Gastroesophageal sphincter (tissue), 4 donors: ENCODE results near the gene NIPAL1. TPM values are rescaled to one million over a fixed set of nuclear protein-coding genes. Genes with fewer than 3 reads are reported as not detected.
"Not testable (repeated sequence)": the region's sequence is repeated elsewhere in the genome, so short reads cannot be mapped to it uniquely, and the experiment has no call there.

Experiments used
- ATAC-seq: fragments of 150-250 bp; one replicate; pipeline ENCODE4 v1.9.1; 2016; ENCODE audit warnings: mild to moderate bottlenecking, moderate library complexity
- H3K27ac ChIP-seq, 4 donors: fragments of 200-600 bp; sonication (generic) in 3 of 4; 1 replicate in 3 of 4; 2 replicates in 1 of 4; pipeline ENCODE4 v1.5.1; 2016 to 2019
- H3K27me3 ChIP-seq: fragments of 200-600 bp; sonication (generic); one replicate; pipeline ENCODE4 v1.5.1; 2019
- H3K36me3 ChIP-seq, 2 donors: fragments of 200-600 bp; sonication (generic); one replicate each; pipeline ENCODE4 v1.5.1; 2019; ENCODE audit warnings: control low read depth in 1 of 2
- H3K4me1 ChIP-seq, 3 donors: fragments of 200-600 bp; sonication (generic); 1 replicate in 2 of 3; 2 replicates in 1 of 3; pipeline ENCODE4 v1.5.1; 2016 to 2019; ENCODE audit warnings: control low read depth in 2 of 3
- H3K4me3 ChIP-seq, 2 donors: fragments of 200-600 bp; sonication (generic); one replicate each; pipeline ENCODE4 v1.5.1; 2019; ENCODE audit warnings: mild to moderate bottlenecking in 1 of 2, moderate library complexity in 1 of 2
- H3K9me3 ChIP-seq, 3 donors: fragments of 200-600 bp; sonication (generic); one replicate each; pipeline ENCODE4 v1.5.1; 2017 to 2019; ENCODE audit warnings: control low read depth in 2 of 3
- EP300 ChIP-seq: sonication (generic); formaldehyde crosslinking; IDR thresholded peaks from one replicate; pipeline ENCODE4 v1.6.1; 2017; ENCODE audit warnings: antibody characterized with exemption, mild to moderate bottlenecking
- POLR2A ChIP-seq, 2 donors: fragments of 450-650 bp; IDR thresholded peaks; one replicate each; pipeline ENCODE4 v1.6.1; 2017; ENCODE audit warnings: antibody characterized with exemption in 2 of 2, mild to moderate bottlenecking in 2 of 2, moderate library complexity in 1 of 2
- POLR2AphosphoS5 ChIP-seq: sonication (generic); formaldehyde crosslinking; IDR thresholded peaks from one replicate; pipeline ENCODE4 v1.6.1; 2017; ENCODE audit warnings: antibody characterized with exemption
- WGBS, 2 donors: methylation state at CpG; one replicate each; pipeline ENCODE4 v1.1.5; 2018; ENCODE audit warnings: low coverage in 1 of 2; 5-methylcytosine and 5-hydroxymethylcytosine counted together
- total RNA-seq, 4 donors: library from RNA; depleted of rRNA; stranded (reverse); fragments of >200 nt; gene quantifications; one replicate each; pipeline ENCODE4 v1.1.0, GENCODE V29; 2016
- TF ChIP-seq, protein P1 (sequence below), 4 experiments: fragments of 200-600 bp in 2 of 4; fragments of 450-650 bp in 2 of 4; sonication (generic) in 1 of 4; IDR thresholded peaks; one replicate each; pipeline ENCODE4 v1.5.1; 2017 to 2019; ENCODE audit warnings: antibody characterized with exemption in 4 of 4, mild to moderate bottlenecking in 2 of 4, moderate library complexity in 2 of 4

Gene NIPAL1
- total RNA-seq, 4 donors from 2014 or later: 0.16 to 2.0 (median 0.25) TPM

DNA sequence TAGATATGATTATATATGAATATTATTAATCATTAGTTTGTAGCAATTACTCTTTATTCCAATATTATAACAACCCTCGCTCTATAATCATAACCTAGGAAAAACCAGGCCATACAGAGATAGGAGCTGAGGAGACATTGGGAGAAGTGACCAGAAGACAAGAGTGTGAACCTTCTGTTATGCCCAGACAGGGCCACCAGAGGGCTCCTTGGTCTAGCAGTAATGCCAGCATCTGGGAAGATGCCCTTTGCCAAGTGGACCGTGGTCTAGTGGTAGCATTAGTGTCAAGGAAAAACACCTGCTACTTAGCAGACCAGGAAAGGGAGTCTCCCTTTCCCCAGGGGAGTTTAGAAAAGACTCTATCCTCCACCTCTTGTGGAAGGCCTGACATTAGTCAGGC lies 13.0 kb upstream of the NIPAL1 start:
- H3K36me3 ChIP-seq, H3K4me1 ChIP-seq, H3K4me3 ChIP-seq, H3K27me3 ChIP-seq, ATAC-seq, H3K27ac ChIP-seq: not testable (repeated sequence)
- H3K9me3 ChIP-seq: peaks cover 0 to 16% (median 0%) of the 10 kb centered on the region in 3 donors
- TF ChIP-seq, protein P1, sequence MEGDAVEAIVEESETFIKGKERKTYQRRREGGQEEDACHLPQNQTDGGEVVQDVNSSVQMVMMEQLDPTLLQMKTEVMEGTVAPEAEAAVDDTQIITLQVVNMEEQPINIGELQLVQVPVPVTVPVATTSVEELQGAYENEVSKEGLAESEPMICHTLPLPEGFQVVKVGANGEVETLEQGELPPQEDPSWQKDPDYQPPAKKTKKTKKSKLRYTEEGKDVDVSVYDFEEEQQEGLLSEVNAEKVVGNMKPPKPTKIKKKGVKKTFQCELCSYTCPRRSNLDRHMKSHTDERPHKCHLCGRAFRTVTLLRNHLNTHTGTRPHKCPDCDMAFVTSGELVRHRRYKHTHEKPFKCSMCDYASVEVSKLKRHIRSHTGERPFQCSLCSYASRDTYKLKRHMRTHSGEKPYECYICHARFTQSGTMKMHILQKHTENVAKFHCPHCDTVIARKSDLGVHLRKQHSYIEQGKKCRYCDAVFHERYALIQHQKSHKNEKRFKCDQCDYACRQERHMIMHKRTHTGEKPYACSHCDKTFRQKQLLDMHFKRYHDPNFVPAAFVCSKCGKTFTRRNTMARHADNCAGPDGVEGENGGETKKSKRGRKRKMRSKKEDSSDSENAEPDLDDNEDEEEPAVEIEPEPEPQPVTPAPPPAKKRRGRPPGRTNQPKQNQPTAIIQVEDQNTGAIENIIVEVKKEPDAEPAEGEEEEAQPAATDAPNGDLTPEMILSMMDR (IDR thresholded peaks at IDR 0.05): peak in 2 of 4 experiments; percentile 35 to 64
- 20 to 34% methylated on average over 1 to 2 of the region's 2 CpGs for WGBS, 2 donors

DNA sequence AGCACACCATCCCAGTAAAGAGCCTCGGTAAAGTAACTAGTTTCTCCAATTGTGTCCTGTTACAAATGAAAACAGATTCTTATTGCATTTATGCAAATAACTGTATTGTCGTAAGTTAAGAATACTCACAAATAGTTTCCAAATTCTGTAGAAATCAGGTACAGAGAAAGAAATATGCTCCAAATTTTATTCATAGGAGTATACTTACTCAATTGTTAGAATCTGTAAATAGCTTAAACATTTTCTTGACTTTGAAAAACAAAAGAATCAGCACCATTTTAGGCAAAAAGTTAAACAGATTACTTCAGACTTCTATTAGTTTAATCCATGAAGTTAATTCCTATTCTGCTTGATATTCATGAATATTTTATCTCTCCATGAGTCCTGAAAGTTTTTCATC lies 10.8 kb upstream of the NIPAL1 start:
- H3K4me3 ChIP-seq: no peak overlapping the region
- H3K9me3 ChIP-seq: peaks cover 0 to 4% (median 0%) of the 10 kb centered on the region in 3 donors
- H3K27ac ChIP-seq: no peak overlapping the region
- WGBS, 2 donors: 87 to 93% methylated on average over 2 of the region's 2 CpGs
- TF ChIP-seq POLR2A (IDR thresholded peaks at IDR 0.05): no peak
- TF ChIP-seq POLR2AphosphoS5: no peak
- no peak for TF ChIP-seq EP300
- TF ChIP-seq, protein P1 (IDR thresholded peaks at IDR 0.05): no peak
- ATAC-seq: no peak
- no peaks in the 10 kb centered on the region for H3K4me1 ChIP-seq
- no peaks in the 10 kb centered on the region for H3K27me3 ChIP-seq
- no peaks in the 10 kb centered on the region for H3K36me3 ChIP-seq

GRCh38 chr4:48008021-48008596 lies 8.5 kb upstream of the NIPAL1 start:
- Histone ChIP-seq H3K36me3 (no peaks in the 10 kb centered on the region), H3K4me1 (no peaks in the 10 kb centered on the region), H3K9me3 (peaks cover 0 to 4% (median 0%) of the 10 kb centered on the region in 3 donors), H3K27me3 (peaks cover under 1% of the 10 kb centered on the region), H3K27ac (no peak overlapping the region), H3K4me3 (no peak overlapping the region)
- TF ChIP-seq, protein P1 (IDR thresholded peaks at IDR 0.05): no peak
- no peak for TF ChIP-seq POLR2AphosphoS5
- TF ChIP-seq EP300: no peak
- TF ChIP-seq POLR2A (IDR thresholded peaks at IDR 0.05): no peak
- no peak for ATAC-seq

DNA sequence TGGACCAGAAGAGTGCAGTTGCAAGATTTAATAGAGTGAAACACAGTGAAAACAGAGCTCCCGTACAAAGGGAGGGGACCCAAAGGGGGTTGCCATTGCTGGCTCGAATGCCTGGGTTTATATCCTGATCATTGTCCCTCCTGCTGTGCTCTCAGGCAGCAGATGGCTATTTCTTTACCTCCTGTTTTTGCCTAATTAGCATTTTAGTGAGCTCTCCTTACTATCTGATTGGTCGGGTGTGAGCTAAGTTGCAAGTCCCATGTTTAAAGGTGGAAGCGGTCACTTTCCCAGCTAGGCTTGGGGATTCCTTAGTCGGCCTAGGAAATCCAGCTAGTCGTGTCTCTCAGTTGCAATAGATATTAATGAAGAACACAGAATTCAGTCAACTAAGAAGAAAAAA lies 5.7 kb upstream of the NIPAL1 start:
- H3K36me3 ChIP-seq, H3K27ac ChIP-seq, H3K4me3 ChIP-seq, ATAC-seq, H3K9me3 ChIP-seq, H3K4me1 ChIP-seq, H3K27me3 ChIP-seq: not testable (repeated sequence)
- 31 to 76% methylated on average over 4 to 6 of the region's 6 CpGs for WGBS, 2 donors

- Histone ChIP-seq H3K4me3 (no peak overlapping the region), H3K4me1 (peaks cover 0 to 8% (median 3%) of the 10 kb centered on the region in 3 donors), H3K9me3 (no peaks in the 10 kb centered on the region), H3K36me3 (no peaks in the 10 kb centered on the region), H3K27me3 (peaks cover 10% of the 10 kb centered on the region), H3K27ac (no peak overlapping the region)
- 85 to 91% methylated on average over 4 of the region's 4 CpGs for WGBS, 2 donors
- ATAC-seq: no peak
- TF ChIP-seq EP300: no peak
These were observed 4.8 kb upstream of the NIPAL1 start for GRCh38 chr4:48011722-48012121.

- Histone ChIP-seq H3K27me3 (peaks cover 21% of the 10 kb centered on the region), H3K27ac (no peak overlapping the region), H3K4me3 (no peak overlapping the region), H3K4me1 (peaks cover 0 to 17% (median 8%) of the 10 kb centered on the region in 3 donors), H3K36me3 (no peaks in the 10 kb centered on the region), H3K9me3 (no peaks in the 10 kb centered on the region)
- no peak for TF ChIP-seq POLR2AphosphoS5
- TF ChIP-seq EP300: no peak
- TF ChIP-seq POLR2A (IDR thresholded peaks at IDR 0.05): no peak
- TF ChIP-seq, protein P1 (IDR thresholded peaks at IDR 0.05): no peak
- ATAC-seq: no peak
- 46 to 57% methylated on average over 3 of the region's 3 CpGs for WGBS, 2 donors
These were observed 3.7 kb upstream of the NIPAL1 start for GRCh38 chr4:48012824-48013223.
